LNCaP clone FGC (cell line): ENCODE results near the gene MYOT.

ENCODE experiments used
- DNase-seq: peaks from one replicate; pipeline ENCODE4 v3.0.0-alpha.2; 2011; ENCODE audit warnings: low read depth
- H3K4me3 ChIP-seq: 2 replicates; pipeline ENCODE4 v1.5.1; 2011; ENCODE audit warnings: mild to moderate bottlenecking, low read depth, low read length, control low read depth
- CTCF ChIP-seq: IDR thresholded peaks from 2 replicates; pipeline ENCODE4 v1.5.1; 2012; ENCODE audit warnings: mild to moderate bottlenecking; ENCODE audit not compliant: control insufficient read depth, insufficient read depth; ENCODE audit errors: extremely low read depth

Gene MYOT

GRCh38 chr5:137866541-137867388, 895 bp upstream of the MYOT start:
- H3K4me3 ChIP-seq = no peak overlapping the region
- DNase-seq = no peak

DNA sequence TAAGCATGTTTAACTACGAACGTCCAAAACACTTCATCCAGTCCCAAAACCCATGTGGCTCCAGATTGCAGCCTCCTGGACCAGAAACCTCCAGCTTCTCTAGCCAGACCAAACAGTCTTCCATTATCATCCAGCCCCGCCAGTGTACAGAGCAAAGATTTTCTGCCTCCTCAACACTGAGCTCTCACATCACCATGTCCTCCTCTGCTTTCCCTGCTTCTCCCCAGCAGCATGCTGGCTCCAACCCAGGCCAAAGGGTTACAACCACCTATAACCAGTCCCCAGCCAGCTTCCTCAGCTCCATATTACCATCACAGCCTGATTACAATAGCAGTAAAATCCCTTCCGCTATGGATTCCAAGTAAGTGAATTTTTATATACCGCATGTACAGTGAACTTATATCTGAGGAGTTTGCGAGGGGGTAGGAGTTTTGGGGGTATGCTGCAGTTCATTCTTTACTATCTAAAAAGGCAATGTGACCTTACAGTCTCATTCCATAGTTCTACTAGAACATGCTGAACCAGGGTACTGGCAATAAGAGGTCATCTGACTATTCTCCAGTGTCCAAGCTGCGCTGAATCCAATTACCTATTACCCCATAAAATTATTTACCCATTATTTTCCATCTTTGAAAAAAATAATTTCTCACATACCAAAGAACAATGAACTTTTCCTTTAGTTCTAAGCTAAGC, 3.1 kb downstream of the MYOT start:
- no peak for TF ChIP-seq CTCF
- H3K4me3 ChIP-seq = no peak overlapping the region
- DNase-seq = no peak

More at GRCh38 chr5:137866541-137867388, 895 bp upstream of the MYOT start:
- no peak for TF ChIP-seq CTCF

- DNase-seq = no peak
- no peak overlapping the region for H3K4me3 ChIP-seq
- no peak for TF ChIP-seq CTCF
These were observed 3.9 kb downstream of the MYOT start for GRCh38 chr5:137871571-137871970.

- no peak overlapping the region for H3K4me3 ChIP-seq
- DNase-seq = no peak
- no peak for TF ChIP-seq CTCF
These were observed 4.8 kb downstream of the MYOT start for GRCh38 chr5:137872466-137872865.

DNA sequence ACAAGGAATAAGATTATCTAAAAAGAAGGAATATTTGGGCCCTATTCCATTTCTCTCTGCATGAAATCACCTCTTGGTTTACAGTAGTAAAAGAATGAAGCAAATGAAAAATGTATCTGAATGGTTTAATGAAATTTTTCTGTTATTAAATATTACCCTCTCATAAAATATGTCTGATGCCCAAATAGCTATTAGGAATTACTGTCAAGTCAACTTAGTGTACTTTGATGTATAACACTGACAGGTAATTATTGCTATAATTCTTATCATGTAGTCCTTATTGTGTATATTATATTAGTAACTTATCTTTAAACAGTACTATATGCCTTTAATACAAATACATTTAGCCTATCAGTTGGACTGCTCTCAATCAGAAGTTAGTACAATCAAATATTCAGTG, 8.4 kb downstream of the MYOT start:
- no peak for DNase-seq
- H3K4me3 ChIP-seq = no peak overlapping the region
- TF ChIP-seq CTCF = no peak

- H3K4me3 ChIP-seq = no peak overlapping the region
- no peak for TF ChIP-seq CTCF
- no peak for DNase-seq
These were observed 12.7 kb downstream of the MYOT start for GRCh38 chr5:137880313-137880712.

DNA sequence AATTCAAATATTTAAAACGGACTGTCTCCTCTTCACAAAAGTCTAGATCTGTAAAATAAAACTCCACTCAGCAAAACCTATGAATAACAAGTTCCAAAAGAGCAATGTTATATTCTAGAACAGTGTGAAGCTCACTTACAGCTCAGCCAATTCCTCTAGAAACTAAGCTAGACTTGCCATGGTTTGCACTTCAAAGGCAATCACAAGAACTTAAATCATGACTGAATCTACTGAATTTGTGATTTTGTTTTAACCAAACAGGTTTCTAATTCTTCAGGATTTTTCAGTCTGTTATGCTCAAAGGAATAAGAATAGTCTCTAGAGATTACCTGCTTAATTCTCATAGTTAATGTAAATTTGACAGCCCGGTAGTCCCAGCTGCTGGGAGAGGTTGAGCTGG, 20.2 kb downstream of the MYOT start:
- no peak overlapping the region for H3K4me3 ChIP-seq
- TF ChIP-seq CTCF = no peak
- no peak for DNase-seq
